Measurements from ENCODE around the gene P2RY8. TPM values are rescaled to one million over a fixed set of nuclear protein-coding genes. Genes with fewer than 3 reads are reported as not detected.
"Not testable (repeated sequence)": the region's sequence is repeated elsewhere in the genome, so short reads cannot be mapped to it uniquely, and the experiment has no call there.

Gene P2RY8
- total RNA-seq, 1 donor from 2014 or later = 0.52 TPM

- Histone ChIP-seq H3K27ac (ENCODE audit: low read depth, low read length) (no peak overlapping the region), H3K9me3 (ENCODE audit: control insufficient read depth in 3 of 3, low read length in 3 of 3) (peaks cover 0 to 2% (median 0%) of the 10 kb centered on the region in 3 donors), H3K36me3 (ENCODE audit: control insufficient read depth in 3 of 3, insufficient read depth in 3 of 3, low read length in 3 of 3) (no peaks in the 10 kb centered on the region), H3K4me3 (ENCODE audit: low read length in 3 of 3) (no peak overlapping the region), H3K4me1 (ENCODE audit: control insufficient read depth in 3 of 3, insufficient read depth in 3 of 3, low read length in 3 of 3) (no peaks in the 10 kb centered on the region), H3K27me3 (ENCODE audit: control insufficient read depth in 3 of 3, insufficient read depth in 3 of 3, low read length in 3 of 3) (peaks cover 0 to 4% (median 0%) of the 10 kb centered on the region in 3 donors), H3K9ac (ENCODE audit: low read depth in 1 of 3, low read length in 3 of 3) (no peak overlapping the region)
Observed at GRCh38 chrX:1529756-1530155, 7.2 kb downstream of the P2RY8 start.

DNA sequence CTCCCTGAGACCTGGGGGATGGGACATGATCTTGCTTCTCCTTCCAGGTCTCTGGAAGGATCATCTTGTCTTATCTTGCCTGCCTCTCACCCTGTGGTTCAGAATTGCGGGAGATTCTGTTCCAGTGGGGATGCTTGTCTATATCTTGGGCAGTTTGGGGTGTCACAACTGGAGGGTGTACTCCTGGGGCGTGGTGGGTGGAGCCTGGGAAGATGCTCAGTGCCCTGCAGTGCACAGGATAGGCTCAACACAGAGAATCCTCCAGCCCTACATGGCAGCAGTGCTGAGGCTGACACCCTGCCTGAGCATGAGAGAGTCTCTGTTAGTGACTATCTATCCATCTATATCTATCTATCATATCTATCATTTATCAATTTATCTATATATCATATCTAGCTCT lies 7.7 kb downstream of the P2RY8 start:
- no peak overlapping the region for H3K4me3 ChIP-seq (ENCODE audit: low read length in 3 of 3)
- no peaks in the 10 kb centered on the region for H3K36me3 ChIP-seq (ENCODE audit: control insufficient read depth in 3 of 3, insufficient read depth in 3 of 3, low read length in 3 of 3)
- H3K9ac ChIP-seq (ENCODE audit: low read depth in 1 of 3, low read length in 3 of 3) = no peak overlapping the region
- peaks cover 0 to 4% (median 0%) of the 10 kb centered on the region in 3 donors for H3K27me3 ChIP-seq (ENCODE audit: control insufficient read depth in 3 of 3, insufficient read depth in 3 of 3, low read length in 3 of 3)
- H3K9me3 ChIP-seq (ENCODE audit: control insufficient read depth in 3 of 3, low read length in 3 of 3) = peaks cover 0 to 2% (median 0%) of the 10 kb centered on the region in 3 donors
- no peak overlapping the region for H3K27ac ChIP-seq (ENCODE audit: low read depth, low read length)
- H3K4me1 ChIP-seq (ENCODE audit: control insufficient read depth in 3 of 3, insufficient read depth in 3 of 3, low read length in 3 of 3) = no peaks in the 10 kb centered on the region

DNA sequence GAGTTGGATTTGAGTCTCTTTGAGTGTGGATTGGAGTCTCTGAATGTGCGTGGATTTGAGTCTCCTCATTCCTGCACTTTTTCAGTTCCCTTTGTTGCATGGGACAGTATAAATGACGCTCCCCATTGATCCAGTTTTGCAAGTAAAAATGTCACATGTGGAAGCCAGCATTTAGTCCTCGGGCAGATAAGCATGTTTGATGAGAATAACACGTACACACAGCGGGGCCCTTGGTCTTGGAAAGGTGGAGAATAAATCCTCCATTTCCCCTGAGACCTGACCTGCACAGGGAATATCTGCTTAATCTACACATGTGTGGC lies 8.1 kb downstream of the P2RY8 start:
- Histone ChIP-seq H3K9ac (ENCODE audit: low read depth in 1 of 3, low read length in 3 of 3) (no peak overlapping the region), H3K9me3 (ENCODE audit: control insufficient read depth in 3 of 3, low read length in 3 of 3) (peaks cover 0 to 2% (median 0%) of the 10 kb centered on the region in 3 donors), H3K36me3 (ENCODE audit: control insufficient read depth in 3 of 3, insufficient read depth in 3 of 3, low read length in 3 of 3) (no peaks in the 10 kb centered on the region), H3K27me3 (ENCODE audit: control insufficient read depth in 3 of 3, insufficient read depth in 3 of 3, low read length in 3 of 3) (peaks cover 0 to 4% (median 0%) of the 10 kb centered on the region in 3 donors), H3K4me3 (ENCODE audit: low read length in 3 of 3) (no peak overlapping the region), H3K4me1 (ENCODE audit: control insufficient read depth in 3 of 3, insufficient read depth in 3 of 3, low read length in 3 of 3) (no peaks in the 10 kb centered on the region), H3K27ac (ENCODE audit: low read depth, low read length) (no peak overlapping the region)

DNA sequence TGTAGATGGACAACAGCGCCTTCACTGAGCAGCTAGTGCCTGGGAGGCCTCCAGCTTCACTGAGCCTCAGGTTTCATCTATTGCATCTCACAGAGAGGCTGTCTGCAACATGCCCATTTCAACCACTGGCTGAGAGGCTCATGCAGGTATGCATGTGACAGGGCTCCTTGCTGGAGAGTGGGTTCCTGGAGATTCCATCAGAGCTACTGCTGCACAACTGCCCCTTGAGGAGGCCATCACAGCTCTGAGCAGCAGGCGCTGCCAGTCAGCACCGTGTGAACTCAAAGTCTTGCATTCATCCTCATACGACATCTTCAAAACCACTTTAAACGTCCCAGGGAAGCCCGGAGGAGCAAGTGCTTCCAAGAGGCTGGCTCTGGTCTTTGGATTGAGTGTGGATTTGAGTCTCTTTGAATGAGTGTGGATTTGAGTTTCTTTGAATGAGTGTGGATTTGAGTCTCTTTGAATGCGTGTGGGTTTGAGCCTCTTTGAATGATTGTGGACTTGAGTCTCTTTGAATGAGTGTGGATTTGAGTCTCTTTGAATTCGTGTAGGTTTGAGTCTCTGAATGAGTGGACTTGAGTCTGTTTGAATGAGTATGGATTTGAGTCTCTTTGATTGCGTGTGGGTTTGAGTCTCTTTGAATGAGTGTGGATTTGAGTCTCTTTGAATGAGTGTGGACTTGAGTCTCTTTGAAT lies 8.7 kb downstream of the P2RY8 start:
- Histone ChIP-seq H3K27ac (ENCODE audit: low read depth, low read length) (no peak overlapping the region), H3K4me1 (ENCODE audit: control insufficient read depth in 3 of 3, insufficient read depth in 3 of 3, low read length in 3 of 3) (no peaks in the 10 kb centered on the region), H3K4me3 (ENCODE audit: low read length in 3 of 3) (no peak overlapping the region), H3K36me3 (ENCODE audit: control insufficient read depth in 3 of 3, insufficient read depth in 3 of 3, low read length in 3 of 3) (no peaks in the 10 kb centered on the region), H3K27me3 (ENCODE audit: control insufficient read depth in 3 of 3, insufficient read depth in 3 of 3, low read length in 3 of 3) (peaks cover 0 to 4% (median 0%) of the 10 kb centered on the region in 3 donors), H3K9ac (ENCODE audit: low read depth in 1 of 3, low read length in 3 of 3) (no peak overlapping the region), H3K9me3 (ENCODE audit: control insufficient read depth in 3 of 3, low read length in 3 of 3) (peaks cover 0 to 2% (median 0%) of the 10 kb centered on the region in 3 donors)

- Histone ChIP-seq H3K9me3 (ENCODE audit: control insufficient read depth in 3 of 3, low read length in 3 of 3) (peaks cover 0 to 2% (median 0%) of the 10 kb centered on the region in 3 donors), H3K4me3 (ENCODE audit: low read length in 3 of 3) (no peak overlapping the region), H3K4me1 (ENCODE audit: control insufficient read depth in 3 of 3, insufficient read depth in 3 of 3, low read length in 3 of 3) (no peaks in the 10 kb centered on the region), H3K27ac (ENCODE audit: low read depth, low read length) (no peak overlapping the region), H3K36me3 (ENCODE audit: control insufficient read depth in 3 of 3, insufficient read depth in 3 of 3, low read length in 3 of 3) (no peaks in the 10 kb centered on the region), H3K27me3 (ENCODE audit: control insufficient read depth in 3 of 3, insufficient read depth in 3 of 3, low read length in 3 of 3) (peaks cover 0 to 4% (median 0%) of the 10 kb centered on the region in 3 donors), H3K9ac (ENCODE audit: low read depth in 1 of 3, low read length in 3 of 3) (no peak overlapping the region)
Observed at GRCh38 chrX:1527457-1527856, 9.5 kb downstream of the P2RY8 start.

DNA sequence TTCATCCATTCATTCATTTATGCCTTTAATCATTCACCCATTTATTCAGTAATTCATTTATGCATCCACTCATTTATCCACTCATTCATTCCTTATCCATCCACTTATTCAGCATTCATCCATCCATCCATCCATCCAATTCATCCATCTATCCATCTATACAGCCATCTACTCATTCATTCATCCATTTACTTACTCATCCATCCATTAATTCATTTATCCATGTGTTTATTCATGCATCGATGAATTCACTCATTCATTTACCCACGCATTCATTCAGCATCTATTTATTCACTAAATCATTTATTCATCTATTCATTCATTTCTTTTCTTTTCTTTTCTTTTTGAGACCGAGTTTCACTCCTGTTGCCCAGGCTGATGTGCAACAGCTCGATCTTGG lies 10.4 kb downstream of the P2RY8 start:
- Histone ChIP-seq H3K27ac (ENCODE audit: low read depth, low read length) (no peak overlapping the region), H3K9me3 (ENCODE audit: control insufficient read depth in 3 of 3, low read length in 3 of 3) (peaks cover 0 to 2% (median 0%) of the 10 kb centered on the region in 3 donors), H3K9ac (ENCODE audit: low read depth in 1 of 3, low read length in 3 of 3) (no peak overlapping the region), H3K27me3 (ENCODE audit: control insufficient read depth in 3 of 3, insufficient read depth in 3 of 3, low read length in 3 of 3) (peaks cover 0 to 2% (median 0%) of the 10 kb centered on the region in 3 donors), H3K36me3 (ENCODE audit: control insufficient read depth in 3 of 3, insufficient read depth in 3 of 3, low read length in 3 of 3) (no peaks in the 10 kb centered on the region), H3K4me3 (ENCODE audit: low read length in 3 of 3) (no peak overlapping the region), H3K4me1 (ENCODE audit: control insufficient read depth in 3 of 3, insufficient read depth in 3 of 3, low read length in 3 of 3) (no peaks in the 10 kb centered on the region)

DNA sequence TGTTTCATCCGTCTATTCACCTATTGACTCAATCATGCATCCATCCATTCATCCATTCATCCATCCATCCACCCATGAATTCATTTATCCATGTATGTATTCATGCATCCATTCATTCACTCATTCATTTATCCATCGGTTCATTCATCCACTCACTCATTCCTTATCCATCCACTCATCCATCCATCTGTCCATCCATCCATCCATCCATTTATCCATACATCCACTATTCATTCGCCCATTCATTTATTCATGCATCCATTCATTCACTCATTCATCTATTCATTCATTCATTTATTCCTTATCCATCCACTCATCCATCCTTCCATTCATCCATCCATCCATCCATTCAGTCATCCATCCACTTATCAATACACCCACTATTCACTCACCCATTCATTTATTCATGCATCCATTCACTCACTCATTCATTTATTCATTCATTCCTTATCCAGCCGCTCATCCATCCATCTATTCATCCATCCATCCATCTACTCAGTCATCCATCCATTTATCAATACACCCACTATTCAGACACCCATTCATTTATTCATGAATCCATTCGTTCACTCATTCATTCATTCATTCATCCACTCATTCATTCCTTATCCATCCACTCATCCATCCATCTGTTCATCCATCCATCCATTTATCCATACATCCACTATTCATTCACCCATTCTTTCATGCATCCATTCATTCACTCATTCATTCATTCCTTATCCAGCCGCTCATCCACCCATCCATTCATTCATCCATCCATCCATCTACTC lies 11.2 kb downstream of the P2RY8 start:
- Histone ChIP-seq H3K4me1 (ENCODE audit: control insufficient read depth in 3 of 3, insufficient read depth in 3 of 3, low read length in 3 of 3) (no peaks in the 10 kb centered on the region), H3K27me3 (ENCODE audit: control insufficient read depth in 3 of 3, insufficient read depth in 3 of 3, low read length in 3 of 3) (no peaks in the 10 kb centered on the region), H3K9me3 (ENCODE audit: control insufficient read depth in 3 of 3, low read length in 3 of 3) (peaks cover 0 to 5% (median 0%) of the 10 kb centered on the region in 3 donors), H3K4me3 (ENCODE audit: low read length in 3 of 3) (no peak overlapping the region), H3K36me3 (ENCODE audit: control insufficient read depth in 3 of 3, insufficient read depth in 3 of 3, low read length in 3 of 3) (no peaks in the 10 kb centered on the region), H3K27ac (ENCODE audit: low read depth, low read length) (no peak overlapping the region), H3K9ac (ENCODE audit: low read depth in 1 of 3, low read length in 3 of 3) (no peak overlapping the region)

- Histone ChIP-seq H3K27ac (ENCODE audit: low read depth, low read length) (no peak overlapping the region), H3K9me3 (ENCODE audit: control insufficient read depth in 3 of 3, low read length in 3 of 3) (peaks cover 0 to 5% (median 0%) of the 10 kb centered on the region in 3 donors), H3K4me1 (ENCODE audit: control insufficient read depth in 3 of 3, insufficient read depth in 3 of 3, low read length in 3 of 3) (no peaks in the 10 kb centered on the region), H3K27me3 (ENCODE audit: control insufficient read depth in 3 of 3, insufficient read depth in 3 of 3, low read length in 3 of 3) (no peaks in the 10 kb centered on the region), H3K36me3 (ENCODE audit: control insufficient read depth in 3 of 3, insufficient read depth in 3 of 3, low read length in 3 of 3) (no peaks in the 10 kb centered on the region), H3K4me3 (ENCODE audit: low read length in 3 of 3) (no peak overlapping the region), H3K9ac (ENCODE audit: low read depth in 1 of 3, low read length in 3 of 3) (no peak overlapping the region)
Observed at GRCh38 chrX:1524874-1525582, 12.0 kb downstream of the P2RY8 start.

DNA sequence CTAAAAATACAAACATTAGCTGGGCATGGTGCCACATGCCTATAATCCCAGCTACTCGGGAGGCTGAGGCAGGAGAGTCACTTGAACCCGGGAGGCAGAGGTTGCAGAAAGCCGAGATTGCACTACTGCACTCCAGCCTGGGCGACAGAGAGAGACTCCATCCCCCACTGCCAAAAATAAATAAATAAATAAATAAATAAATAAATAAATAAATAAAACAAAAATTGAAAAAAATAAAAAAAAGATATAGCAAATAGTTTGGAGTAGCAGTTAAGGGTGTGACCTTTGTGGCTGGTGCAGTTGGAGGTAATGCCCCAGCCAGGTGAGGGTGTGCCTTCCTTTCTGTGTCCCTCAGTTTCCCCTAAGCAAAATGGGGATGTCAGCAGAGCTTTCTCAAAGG lies 14.1 kb downstream of the P2RY8 start:
- H3K4me1 ChIP-seq (ENCODE audit: control insufficient read depth in 3 of 3, insufficient read depth in 3 of 3, low read length in 3 of 3); H3K9me3 ChIP-seq (ENCODE audit: control insufficient read depth in 3 of 3, low read length in 3 of 3); H3K36me3 ChIP-seq (ENCODE audit: control insufficient read depth in 3 of 3, insufficient read depth in 3 of 3, low read length in 3 of 3); H3K9ac ChIP-seq (ENCODE audit: low read depth in 1 of 3, low read length in 3 of 3); H3K27ac ChIP-seq (ENCODE audit: low read depth, low read length); H3K4me3 ChIP-seq (ENCODE audit: low read length in 3 of 3); H3K27me3 ChIP-seq (ENCODE audit: control insufficient read depth in 3 of 3, insufficient read depth in 3 of 3, low read length in 3 of 3): not testable (repeated sequence)

Measured in skeletal muscle tissue (tissue), 4 donors.